ENCODE data around the gene CSMD2.

CSMD2 gene

GRCh38 chr1:33916786-33917185, 248.2 kb downstream of the CSMD2 start:
- Histone ChIP-seq H3K36me3 (replicated peaks; ENCODE audit: insufficient read depth, low read length) (no peaks in the 10 kb centered on the region), H3K9me3 (replicated peaks; ENCODE audit: insufficient read depth, low read length) (no peaks in the 10 kb centered on the region), H2AFZ (ENCODE audit: low read length) (no peak overlapping the region), H4K20me1 (ENCODE audit: insufficient read depth, low read length) (no peaks in the 10 kb centered on the region), H3K9ac (ENCODE audit: low read length) (no peak overlapping the region), H3K27me3 (replicated peaks; ENCODE audit: insufficient read depth, low read length) (peaks cover 9% of the 10 kb centered on the region), H3K79me2 (ENCODE audit: low read length) (no peaks in the 10 kb centered on the region), H3K4me2 (ENCODE audit: low read depth, low read length) (no peak overlapping the region), H3K4me1 (ENCODE audit: low read length) (no peaks in the 10 kb centered on the region), H3K4me3 (ENCODE audit: low read length) (no peak overlapping the region), H3K9me2 (replicated peaks; ENCODE audit: insufficient read depth, low read length) (no peaks in the 10 kb centered on the region), H3F3A (ENCODE audit: insufficient read depth, low read length) (no peaks in the 10 kb centered on the region), H3K27ac (ENCODE audit: low read length) (no peak overlapping the region)
- no peak for DNase-seq
- TF ChIP-seq CTCF (IDR thresholded peaks at IDR 0.05; ENCODE audit: low read length) (no peak), EZH2 (optimal IDR thresholded peaks at IDR 0.05; ENCODE audit: low read depth, low read length) (no peak), EZH2phosphoT487 (IDR thresholded peaks at IDR 0.05; ENCODE audit: low read length) (no peak)

GRCh38 chr1:33914531-33914930, 250.5 kb downstream of the CSMD2 start:
- Histone ChIP-seq H3K9me2 (replicated peaks; ENCODE audit: insufficient read depth, low read length) (no peaks in the 10 kb centered on the region), H3K36me3 (replicated peaks; ENCODE audit: insufficient read depth, low read length) (no peaks in the 10 kb centered on the region), H3K9me3 (replicated peaks; ENCODE audit: insufficient read depth, low read length) (no peaks in the 10 kb centered on the region), H3K4me3 (ENCODE audit: low read length) (no peak overlapping the region), H3F3A (ENCODE audit: insufficient read depth, low read length) (no peaks in the 10 kb centered on the region), H3K4me1 (ENCODE audit: low read length) (no peaks in the 10 kb centered on the region), H3K27ac (ENCODE audit: low read length) (no peak overlapping the region), H3K79me2 (ENCODE audit: low read length) (no peaks in the 10 kb centered on the region), H2AFZ (ENCODE audit: low read length) (no peak overlapping the region), H3K9ac (ENCODE audit: low read length) (no peak overlapping the region), H3K4me2 (ENCODE audit: low read depth, low read length) (no peak overlapping the region), H4K20me1 (ENCODE audit: insufficient read depth, low read length) (no peaks in the 10 kb centered on the region), H3K27me3 (replicated peaks; ENCODE audit: insufficient read depth, low read length) (peaks cover 23% of the 10 kb centered on the region)
- TF ChIP-seq CTCF (IDR thresholded peaks at IDR 0.05; ENCODE audit: low read length): no peak
- no peak for TF ChIP-seq EZH2 (optimal IDR thresholded peaks at IDR 0.05; ENCODE audit: low read depth, low read length)
- no peak for TF ChIP-seq EZH2phosphoT487 (IDR thresholded peaks at IDR 0.05; ENCODE audit: low read length)
- DNase-seq: no peak

- Histone ChIP-seq H3F3A (ENCODE audit: insufficient read depth, low read length) (no peaks in the 10 kb centered on the region), H3K4me1 (ENCODE audit: low read length) (no peaks in the 10 kb centered on the region), H3K27me3 (replicated peaks; ENCODE audit: insufficient read depth, low read length) (peaks cover 29% of the 10 kb centered on the region), H3K27ac (ENCODE audit: low read length) (no peak overlapping the region), H3K9me3 (replicated peaks; ENCODE audit: insufficient read depth, low read length) (no peaks in the 10 kb centered on the region), H2AFZ (ENCODE audit: low read length) (no peak overlapping the region), H3K4me3 (ENCODE audit: low read length) (no peak overlapping the region), H3K4me2 (ENCODE audit: low read depth, low read length) (no peak overlapping the region), H4K20me1 (ENCODE audit: insufficient read depth, low read length) (no peaks in the 10 kb centered on the region), H3K79me2 (ENCODE audit: low read length) (no peaks in the 10 kb centered on the region), H3K9me2 (replicated peaks; ENCODE audit: insufficient read depth, low read length) (no peaks in the 10 kb centered on the region), H3K36me3 (replicated peaks; ENCODE audit: insufficient read depth, low read length) (no peaks in the 10 kb centered on the region), H3K9ac (ENCODE audit: low read length) (no peak overlapping the region)
- TF ChIP-seq EZH2 (optimal IDR thresholded peaks at IDR 0.05; ENCODE audit: low read depth, low read length) (no peak), EZH2phosphoT487 (IDR thresholded peaks at IDR 0.05; ENCODE audit: low read length) (no peak), CTCF (IDR thresholded peaks at IDR 0.05; ENCODE audit: low read length) (no peak)
- no peak for DNase-seq
Observed at GRCh38 chr1:33908324-33908956, 256.6 kb downstream of the CSMD2 start.

Measured in MM.1S (cell line).